Lower lobe of right lung (tissue), 2 donors: ENCODE measurements around the gene LYSET. TPM values are rescaled to one million over a fixed set of nuclear protein-coding genes. Genes with fewer than 3 reads are reported as not detected.

Experiments
- ATAC-seq, 2 donors: fragments of 200-7000 bp; cut with Tn5 transposase; one replicate each; pipeline ENCODE4 v1.9.1; 2020 to 2022; ENCODE audit warnings: mild to moderate bottlenecking in 2 of 2, moderate library complexity in 2 of 2
- DNase-seq: peaks from one replicate; pipeline ENCODE4 v3.0.0-alpha.2; 2020
- H3K27ac ChIP-seq: fragments of 200-600 bp; one replicate; pipeline ENCODE4 v1.8.0; 2022
- H3K27me3 ChIP-seq: fragments of 200-600 bp; one replicate; pipeline ENCODE4 v1.8.0; 2022; ENCODE audit warnings: low read depth
- H3K36me3 ChIP-seq: fragments of 200-600 bp; one replicate; pipeline ENCODE4 v1.8.0; 2022; ENCODE audit warnings: mild to moderate bottlenecking
- H3K4me1 ChIP-seq: fragments of 200-600 bp; one replicate; pipeline ENCODE4 v1.8.0; 2022
- H3K4me3 ChIP-seq: fragments of 200-600 bp; one replicate; pipeline ENCODE4 v1.8.0; 2022; ENCODE audit warnings: mild to moderate bottlenecking
- H3K9me3 ChIP-seq: fragments of 200-600 bp; one replicate; pipeline ENCODE4 v1.8.0; 2022
- CTCF ChIP-seq: fragments of 200-600 bp; IDR thresholded peaks from one replicate; pipeline ENCODE4 v1.8.0; 2022; ENCODE audit warnings: antibody characterized with exemption, mild to moderate bottlenecking
- intact Hi-C: fragments of 100-400 bp; cut with DNase I; formaldehyde crosslinking; loops from one replicate; pipeline ENCODE4 v1.11.0; 2022
- total RNA-seq: library from RNA; stranded (reverse); fragmentation: NEBNext Ultra II Directional; extraction: Animal tissue kit (Norgen Biotek cat#: 25700); gene quantifications from one replicate; pipeline ENCODE4 v1.2.1, GENCODE V29; 2021
- donor health status: DM: no; HTN: yes; CAD: no; lungs with severe emphysema.

LYSET gene
- total RNA-seq, 1 donor from 2014 or later, result 43.9 TPM

GRCh38 chr14:93142854-93143652 lies 42.1 kb upstream of the LYSET start:
- Histone ChIP-seq H3K9me3 (no peaks in the 10 kb centered on the region), H3K27me3 (no peaks in the 10 kb centered on the region), H3K4me3 (no peak overlapping the region), H3K36me3 (no peaks in the 10 kb centered on the region), H3K4me1 (peaks cover 4% of the 10 kb centered on the region), H3K27ac (no peak overlapping the region)
- ATAC-seq, result no peak
- no peak for TF ChIP-seq CTCF
- no peak for DNase-seq
- intact Hi-C loops, result no loop called here

GRCh38 chr14:93146119-93146518 lies 39.0 kb upstream of the LYSET start:
- ATAC-seq, result no peak
- DNase-seq, result no peak
- no peak overlapping the region for H3K4me3 ChIP-seq
- no peaks in the 10 kb centered on the region for H3K36me3 ChIP-seq
- H3K4me1 ChIP-seq, result peaks cover 11% of the 10 kb centered on the region
- H3K9me3 ChIP-seq, result no peaks in the 10 kb centered on the region
- no peak overlapping the region for H3K27ac ChIP-seq
- no peak for TF ChIP-seq CTCF
- H3K27me3 ChIP-seq, result no peaks in the 10 kb centered on the region
- intact Hi-C loops, result no loop called here

GRCh38 chr14:93148979-93149378 lies 36.1 kb upstream of the LYSET start:
- Histone ChIP-seq H3K4me1 (peaks cover 12% of the 10 kb centered on the region), H3K36me3 (no peaks in the 10 kb centered on the region), H3K4me3 (no peak overlapping the region), H3K9me3 (no peaks in the 10 kb centered on the region), H3K27me3 (no peaks in the 10 kb centered on the region), H3K27ac (no peak overlapping the region)
- DNase-seq, result no peak
- intact Hi-C loops, result no loop called here
- TF ChIP-seq CTCF, result no peak
- ATAC-seq, result no peak

GRCh38 chr14:93150227-93151208 lies 34.6 kb upstream of the LYSET start:
- no peaks in the 10 kb centered on the region for H3K27me3 ChIP-seq
- H3K4me3 ChIP-seq, result peak overlapping the region; percentile 26
- H3K27ac ChIP-seq, result no peak overlapping the region
- peaks cover 12% of the 10 kb centered on the region for H3K4me1 ChIP-seq
- no peaks in the 10 kb centered on the region for H3K9me3 ChIP-seq
- ATAC-seq (peak; percentile 68 to 74), DNase-seq (no peak)
- TF ChIP-seq CTCF, result no peak
- no peaks in the 10 kb centered on the region for H3K36me3 ChIP-seq
- intact Hi-C loops, result no loop called here

- no peaks in the 10 kb centered on the region for H3K27me3 ChIP-seq
Observed at GRCh38 chr14:93153121-93153520, 32.0 kb upstream of the LYSET start.

More at GRCh38 chr14:93153121-93153520, 32.0 kb upstream of the LYSET start:
- no peak for DNase-seq
- intact Hi-C loops, result no loop called here
- no peak overlapping the region for H3K27ac ChIP-seq
- no peak for ATAC-seq
- no peaks in the 10 kb centered on the region for H3K36me3 ChIP-seq
- H3K4me1 ChIP-seq, result peaks cover 12% of the 10 kb centered on the region
- no peak overlapping the region for H3K4me3 ChIP-seq
- TF ChIP-seq CTCF, result no peak
- H3K9me3 ChIP-seq, result no peaks in the 10 kb centered on the region
